HG02938 (cell line): ENCODE results near the gene MUC5AC.
"Not testable (repeated sequence)": the region's sequence is repeated elsewhere in the genome, so short reads cannot be mapped to it uniquely, and the experiment has no call there.

ENCODE experiments used
- ATAC-seq: cut with Tn5 transposase; IDR thresholded peaks from one replicate; pipeline ENCODE4 v1.9.1; 2021; ENCODE audit warnings: mild to moderate bottlenecking, moderate library complexity; ENCODE audit not compliant: unreplicated experiment

The MUC5AC gene

DNA sequence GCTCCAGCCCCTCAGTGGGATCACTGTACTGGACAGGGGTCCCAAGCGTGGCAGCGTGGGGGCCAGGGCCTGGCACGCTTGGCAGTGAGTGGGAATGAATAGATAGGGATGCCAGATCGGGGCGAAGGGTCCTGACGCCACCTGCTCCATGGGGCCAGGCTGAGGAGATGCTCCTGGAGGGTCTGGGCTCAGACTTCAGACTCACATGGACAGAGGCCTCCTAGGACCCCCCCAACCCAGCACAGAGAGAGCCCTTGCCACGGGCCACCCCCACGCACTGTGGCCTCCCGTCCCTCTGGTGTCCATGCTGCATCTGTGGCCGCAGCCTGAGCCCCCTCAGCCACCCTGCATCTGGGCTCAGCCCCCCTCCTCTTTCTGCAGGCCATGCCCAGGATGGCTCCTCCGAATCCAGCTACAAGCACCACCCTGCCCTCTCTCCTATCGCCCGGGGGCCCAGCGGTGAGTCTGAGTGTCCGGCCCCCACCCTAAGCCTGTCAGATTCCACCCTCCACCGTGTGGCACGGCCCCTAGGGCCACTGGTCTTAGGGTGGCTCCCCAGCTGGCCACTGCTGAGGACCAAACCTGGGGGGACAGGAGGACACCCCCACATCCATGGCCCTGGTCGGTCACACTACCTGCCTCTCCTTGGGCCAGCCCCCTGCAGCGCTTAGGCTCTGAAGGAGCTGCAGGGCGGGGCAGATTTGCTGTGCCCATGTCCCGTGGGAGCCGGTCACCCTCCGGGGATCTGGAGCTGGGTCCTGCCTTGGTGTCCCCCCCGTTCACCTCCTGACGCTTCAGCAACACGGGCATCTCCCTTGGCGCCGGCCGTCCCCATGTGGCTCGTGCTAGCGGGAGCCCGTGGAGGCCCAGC is 2.7 kb downstream of the MUC5AC start:
- no peak for ATAC-seq

DNA sequence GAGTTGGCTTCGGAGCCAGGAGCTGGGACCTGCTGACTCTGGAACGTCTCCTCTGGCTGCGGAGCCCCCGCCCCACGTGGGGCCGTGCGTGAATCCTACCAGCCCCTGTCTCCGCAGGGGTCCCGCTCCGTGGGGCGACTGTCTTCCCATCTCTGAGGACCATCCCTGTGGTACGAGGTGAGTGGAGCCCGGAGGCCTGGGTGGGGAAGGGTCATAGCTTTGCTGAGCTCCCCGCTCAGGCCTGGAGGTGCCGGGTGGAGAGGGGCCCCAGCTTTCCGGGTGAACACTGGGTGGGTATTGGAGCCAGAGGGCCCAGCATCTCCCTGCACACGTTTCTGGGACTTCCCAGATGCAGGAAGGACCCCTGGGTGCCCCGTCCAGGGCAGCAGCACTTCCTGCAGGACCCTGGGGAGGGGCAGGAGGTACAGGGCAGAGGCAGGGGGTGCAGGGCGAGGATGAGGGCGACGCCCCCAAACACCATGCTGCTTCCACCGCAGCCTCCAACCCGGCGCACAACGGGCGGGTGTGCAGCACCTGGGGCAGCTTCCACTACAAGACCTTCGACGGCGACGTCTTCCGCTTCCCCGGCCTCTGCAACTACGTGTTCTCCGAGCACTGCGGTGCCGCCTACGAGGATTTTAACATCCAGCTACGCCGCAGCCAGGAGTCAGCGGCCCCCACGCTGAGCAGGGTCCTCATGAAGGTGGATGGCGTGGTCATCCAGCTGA is 3.8 kb downstream of the MUC5AC start:
- ATAC-seq: no peak

DNA sequence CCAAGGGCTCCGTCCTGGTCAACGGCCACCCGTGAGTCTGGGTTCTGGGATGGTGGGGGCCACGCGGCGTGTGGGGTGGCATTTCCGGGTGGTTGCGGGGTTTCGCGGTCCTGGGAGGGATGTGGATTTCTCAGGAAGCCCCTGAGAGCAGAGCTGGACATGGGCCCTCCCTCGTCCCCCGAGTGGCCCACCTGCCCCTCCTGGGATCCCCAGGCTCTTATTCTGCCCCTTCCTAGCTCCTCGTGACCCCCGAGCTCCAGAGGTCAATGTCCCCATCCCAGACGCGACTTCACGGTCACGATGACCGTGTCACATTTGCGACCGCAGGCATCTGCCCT is 4.4 kb downstream of the MUC5AC start:
- no peak for ATAC-seq

DNA sequence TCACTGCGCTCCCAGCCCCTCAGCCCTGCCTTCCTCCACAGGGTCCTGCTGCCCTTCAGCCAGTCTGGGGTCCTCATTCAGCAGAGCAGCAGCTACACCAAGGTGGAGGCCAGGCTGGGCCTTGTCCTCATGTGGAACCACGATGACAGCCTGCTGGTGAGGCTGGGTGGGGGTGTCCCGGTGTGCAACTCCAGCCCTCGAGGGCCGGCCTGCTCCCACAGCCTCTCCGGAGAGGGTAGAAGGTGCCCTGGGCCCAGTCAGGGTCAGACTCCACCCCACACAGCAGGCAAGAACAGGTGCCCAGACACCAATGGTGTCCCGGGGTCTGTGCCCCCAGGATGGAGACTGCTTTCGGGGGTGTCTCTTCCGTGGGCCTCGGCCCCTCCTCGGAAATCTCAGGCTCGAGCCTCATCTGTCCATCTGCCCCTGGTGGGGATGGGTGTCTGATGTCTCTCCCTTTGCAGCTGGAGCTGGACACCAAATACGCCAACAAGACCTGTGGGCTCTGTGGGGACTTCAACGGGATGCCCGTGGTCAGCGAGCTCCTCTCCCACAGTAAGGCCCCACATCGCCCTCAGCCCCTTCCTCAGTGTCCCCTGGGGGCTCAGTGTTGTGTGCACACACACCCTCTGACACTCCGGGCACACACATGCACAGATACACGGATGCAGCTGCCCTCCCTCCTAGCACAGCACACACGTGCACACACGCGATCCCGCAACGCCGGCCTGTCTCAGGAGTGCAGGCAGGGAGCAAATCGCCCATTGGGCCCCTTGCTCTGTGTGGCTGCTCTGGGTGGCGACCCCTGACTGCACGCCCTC is 4.9 kb downstream of the MUC5AC start:
- no peak for ATAC-seq

DNA sequence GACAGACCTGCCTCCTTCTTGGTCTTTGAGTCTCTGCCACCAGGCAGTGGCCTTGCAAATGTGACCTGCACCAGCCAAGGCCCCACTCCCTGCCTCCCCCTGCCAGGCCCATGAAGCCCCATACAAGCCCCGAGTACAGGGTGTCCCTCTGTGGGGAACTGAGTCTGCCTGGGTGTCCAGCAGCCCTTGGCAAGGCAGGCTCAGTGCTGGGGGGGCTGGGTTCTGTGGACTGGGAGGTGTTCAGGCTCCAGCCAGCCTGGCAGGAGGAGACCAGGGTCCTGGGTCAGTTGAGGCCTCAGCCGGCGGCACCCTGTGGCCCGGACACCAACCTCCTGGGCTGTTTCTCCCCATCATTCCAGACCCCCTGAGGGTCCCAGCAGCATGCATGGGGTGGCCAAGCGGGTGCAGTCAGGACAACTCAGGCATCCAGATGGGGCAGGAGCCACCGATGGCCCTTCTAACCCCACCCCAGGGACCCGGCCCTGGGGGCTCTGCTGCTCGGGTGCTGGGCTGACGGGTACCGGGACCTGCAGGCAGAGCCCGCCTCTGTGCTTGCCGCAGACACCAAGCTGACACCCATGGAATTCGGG is 5.7 kb downstream of the MUC5AC start:
- no peak for ATAC-seq

DNA sequence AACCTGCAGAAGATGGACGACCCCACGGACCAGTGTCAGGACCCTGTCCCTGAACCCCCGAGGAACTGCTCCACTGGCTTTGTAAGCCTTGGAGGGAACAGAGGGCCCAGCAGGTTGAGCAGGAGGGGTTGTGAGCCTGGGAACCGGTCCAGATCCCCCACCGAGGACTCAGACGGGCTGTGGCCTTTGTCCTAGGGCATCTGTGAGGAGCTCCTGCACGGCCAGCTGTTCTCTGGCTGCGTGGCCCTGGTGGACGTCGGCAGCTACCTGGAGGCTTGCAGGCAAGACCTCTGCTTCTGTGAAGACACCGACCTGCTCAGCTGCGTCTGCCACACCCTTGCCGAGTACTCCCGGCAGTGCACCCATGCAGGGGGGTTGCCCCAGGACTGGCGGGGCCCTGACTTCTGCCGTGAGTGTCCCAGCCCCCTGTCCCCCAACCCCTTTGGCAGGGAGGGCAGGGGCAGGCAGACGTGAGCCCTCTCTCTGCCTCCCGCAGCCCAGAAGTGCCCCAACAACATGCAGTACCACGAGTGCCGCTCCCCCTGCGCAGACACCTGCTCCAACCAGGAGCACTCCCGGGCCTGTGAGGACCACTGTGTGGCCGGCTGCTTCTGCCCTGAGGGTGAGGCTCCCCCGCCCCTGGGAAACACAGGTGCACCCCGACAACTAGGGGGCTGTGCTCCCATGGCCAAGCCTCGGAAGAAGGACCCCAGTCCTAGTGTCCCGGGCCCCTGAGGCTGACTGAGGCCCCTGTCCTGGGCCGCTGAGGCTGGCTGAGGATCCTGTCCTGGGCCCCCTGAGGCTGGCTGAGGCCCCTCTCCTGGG is 6.4 kb downstream of the MUC5AC start:
- no peak for ATAC-seq

DNA sequence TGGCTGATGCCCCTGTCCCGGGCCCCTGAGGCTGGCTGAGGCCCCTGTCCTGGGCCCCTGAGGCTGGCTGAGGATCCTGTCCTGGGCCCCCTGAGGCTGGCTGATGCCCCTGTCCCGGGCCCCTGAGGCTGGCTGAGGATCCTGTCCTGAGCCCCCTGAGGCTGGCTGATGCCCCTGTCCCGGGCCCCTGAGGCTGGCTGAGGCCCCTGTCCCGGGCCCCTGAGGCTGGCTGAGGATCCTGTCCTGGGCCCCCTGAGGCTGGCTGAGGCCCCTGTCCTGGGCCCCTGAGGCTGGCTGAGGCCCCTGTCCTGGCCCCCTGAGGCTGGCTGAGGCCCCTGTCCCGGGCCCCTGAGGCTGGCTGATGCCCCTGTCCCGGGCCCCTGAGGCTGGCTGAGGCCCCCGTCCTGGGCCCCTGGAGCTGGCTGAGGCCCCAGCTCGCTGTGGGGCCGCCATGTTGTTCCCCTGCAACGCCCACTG is 7.1 kb downstream of the MUC5AC start:
- ATAC-seq: not testable (repeated sequence)

DNA sequence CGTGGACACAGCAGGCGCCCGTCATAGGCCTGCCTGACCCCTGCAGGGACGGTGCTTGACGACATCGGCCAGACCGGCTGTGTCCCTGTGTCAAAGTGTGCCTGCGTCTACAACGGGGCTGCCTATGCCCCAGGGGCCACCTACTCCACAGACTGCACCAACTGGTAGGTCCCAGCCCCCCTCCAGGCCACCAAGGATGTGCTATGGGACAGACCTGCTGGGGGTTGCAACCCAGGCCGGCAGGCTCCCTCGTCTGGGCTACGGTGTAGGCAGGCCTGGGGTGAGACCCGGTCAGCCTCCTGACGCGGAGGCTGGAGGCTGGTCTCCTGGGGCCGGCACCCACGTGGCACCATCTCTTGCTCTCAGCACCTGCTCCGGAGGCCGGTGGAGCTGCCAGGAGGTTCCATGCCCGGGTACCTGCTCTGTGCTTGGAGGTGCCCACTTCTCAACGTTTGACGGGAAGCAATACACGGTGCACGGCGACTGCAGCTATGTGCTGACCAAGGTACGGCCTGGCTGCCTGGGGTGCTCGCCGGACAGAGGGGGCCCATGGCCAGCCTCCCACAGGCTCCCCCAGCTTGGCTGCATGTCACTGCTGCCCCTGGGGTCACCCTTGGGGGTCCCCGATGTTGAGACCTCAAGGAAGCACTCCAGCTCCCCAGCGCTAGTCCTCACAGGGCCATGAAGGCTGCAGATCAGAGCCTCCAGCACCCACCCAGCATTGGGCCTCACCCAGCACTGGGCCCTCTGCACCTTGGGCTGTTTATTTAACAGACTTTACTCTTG is 7.7 kb downstream of the MUC5AC start:
- no peak for ATAC-seq

DNA sequence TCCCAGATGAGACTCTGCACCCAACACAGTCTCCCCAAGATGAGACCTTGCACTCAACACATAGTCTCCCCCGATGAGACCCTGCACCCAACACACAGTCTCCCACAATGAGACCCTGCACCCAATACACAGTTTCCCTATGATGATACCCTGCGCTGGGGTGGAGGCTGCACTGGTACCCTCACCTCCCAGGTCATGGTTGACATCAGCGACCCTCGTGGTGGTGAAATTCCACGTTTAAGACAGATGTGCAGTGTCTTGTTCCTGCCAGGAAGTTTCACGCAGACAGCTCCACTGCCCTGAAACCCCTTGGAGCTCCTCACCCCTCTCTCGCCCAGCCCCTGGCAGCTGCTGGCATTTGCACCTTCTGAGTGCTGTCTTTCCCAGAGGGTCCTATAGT is 9.5 kb downstream of the MUC5AC start:
- ATAC-seq: no peak

DNA sequence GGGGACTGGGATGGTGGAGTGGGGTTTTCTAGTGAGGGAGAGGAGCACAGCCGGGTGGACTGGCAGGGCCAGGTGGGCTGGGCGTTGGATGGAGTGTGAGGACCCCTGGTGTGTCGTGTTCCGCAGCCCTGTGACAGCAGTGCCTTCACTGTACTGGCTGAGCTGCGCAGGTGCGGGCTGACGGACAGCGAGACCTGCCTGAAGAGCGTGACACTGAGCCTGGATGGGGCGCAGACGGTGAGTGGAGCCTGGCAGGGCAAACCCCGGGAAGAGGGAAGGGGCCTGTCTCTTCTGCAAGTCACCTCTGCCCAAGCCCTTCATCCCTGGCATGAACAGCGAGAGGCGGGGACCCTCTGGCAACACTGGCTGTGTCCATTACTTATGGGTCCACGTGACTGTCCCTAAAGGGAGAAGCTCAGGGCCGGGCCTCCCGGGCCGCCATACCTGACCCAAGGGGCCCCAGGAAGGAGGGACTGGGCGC is 10.0 kb downstream of the MUC5AC start:
- no peak for ATAC-seq

DNA sequence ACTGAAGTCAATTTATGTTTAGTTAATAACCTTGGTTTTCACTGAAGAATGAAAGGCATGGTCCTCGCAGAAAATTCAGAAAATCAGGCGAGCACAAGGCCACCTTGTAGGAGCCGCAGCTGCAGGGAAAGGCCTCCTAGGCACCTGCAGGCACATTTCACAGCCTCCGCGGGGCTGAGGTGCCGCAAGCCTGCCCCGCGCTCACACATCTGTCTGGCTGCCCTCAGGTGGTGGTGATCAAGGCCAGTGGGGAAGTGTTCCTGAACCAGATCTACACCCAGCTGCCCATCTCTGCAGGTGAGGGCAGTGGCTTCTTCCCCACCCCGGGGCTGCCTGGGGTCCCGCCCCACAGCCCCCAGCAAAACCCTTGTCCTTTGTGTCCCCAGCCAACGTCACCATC is 10.5 kb downstream of the MUC5AC start:
- no peak for ATAC-seq

DNA sequence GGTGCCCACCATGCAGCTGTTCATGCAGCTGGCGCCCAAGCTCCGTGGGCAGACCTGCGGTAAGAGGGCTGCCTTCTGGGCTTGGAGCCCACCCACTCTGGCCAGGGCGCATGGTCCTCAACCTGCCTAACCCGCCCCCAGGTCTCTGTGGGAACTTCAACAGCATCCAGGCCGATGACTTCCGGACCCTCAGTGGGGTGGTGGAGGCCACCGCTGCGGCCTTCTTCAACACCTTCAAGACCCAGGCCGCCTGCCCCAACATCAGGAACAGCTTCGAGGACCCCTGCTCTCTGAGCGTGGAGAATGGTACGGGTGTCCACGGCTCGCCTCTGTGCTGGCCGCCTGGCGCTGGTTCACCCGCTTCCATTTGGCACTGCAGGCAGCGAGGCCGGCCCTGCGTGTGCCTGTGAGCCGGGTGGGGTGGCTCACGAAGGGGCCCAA is 11.0 kb downstream of the MUC5AC start:
- ATAC-seq: no peak

DNA sequence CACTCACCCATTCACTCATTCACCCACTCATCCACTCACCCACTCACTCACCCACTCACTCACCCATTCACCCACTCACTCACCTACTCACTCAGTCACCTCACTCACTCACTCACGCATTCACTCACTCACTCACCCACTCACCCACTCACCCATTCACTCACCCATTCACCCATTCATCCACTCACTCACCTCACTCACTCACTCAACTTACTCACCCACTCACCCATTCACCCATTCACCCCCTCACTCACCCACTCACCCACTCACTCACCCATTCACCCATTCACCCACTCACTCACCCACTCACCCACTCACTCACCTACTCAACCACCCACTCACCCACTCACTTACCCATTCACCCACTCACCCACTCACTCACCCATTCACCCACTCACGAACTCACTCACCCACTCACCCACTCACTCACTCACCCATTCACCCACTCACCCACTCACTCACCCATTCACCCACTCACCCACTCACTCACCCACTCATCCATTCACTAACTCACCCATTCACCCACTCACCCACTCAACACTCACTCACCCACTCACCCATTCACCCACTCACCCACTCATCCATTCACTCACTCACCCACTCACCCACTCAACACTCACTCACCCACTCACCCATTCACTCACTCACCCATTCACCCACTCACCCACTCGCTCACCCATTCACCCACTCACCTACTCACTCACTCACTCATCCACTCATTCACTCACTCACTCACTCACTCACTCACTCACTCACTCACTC is 13.7 kb downstream of the MUC5AC start:
- ATAC-seq: no peak

DNA sequence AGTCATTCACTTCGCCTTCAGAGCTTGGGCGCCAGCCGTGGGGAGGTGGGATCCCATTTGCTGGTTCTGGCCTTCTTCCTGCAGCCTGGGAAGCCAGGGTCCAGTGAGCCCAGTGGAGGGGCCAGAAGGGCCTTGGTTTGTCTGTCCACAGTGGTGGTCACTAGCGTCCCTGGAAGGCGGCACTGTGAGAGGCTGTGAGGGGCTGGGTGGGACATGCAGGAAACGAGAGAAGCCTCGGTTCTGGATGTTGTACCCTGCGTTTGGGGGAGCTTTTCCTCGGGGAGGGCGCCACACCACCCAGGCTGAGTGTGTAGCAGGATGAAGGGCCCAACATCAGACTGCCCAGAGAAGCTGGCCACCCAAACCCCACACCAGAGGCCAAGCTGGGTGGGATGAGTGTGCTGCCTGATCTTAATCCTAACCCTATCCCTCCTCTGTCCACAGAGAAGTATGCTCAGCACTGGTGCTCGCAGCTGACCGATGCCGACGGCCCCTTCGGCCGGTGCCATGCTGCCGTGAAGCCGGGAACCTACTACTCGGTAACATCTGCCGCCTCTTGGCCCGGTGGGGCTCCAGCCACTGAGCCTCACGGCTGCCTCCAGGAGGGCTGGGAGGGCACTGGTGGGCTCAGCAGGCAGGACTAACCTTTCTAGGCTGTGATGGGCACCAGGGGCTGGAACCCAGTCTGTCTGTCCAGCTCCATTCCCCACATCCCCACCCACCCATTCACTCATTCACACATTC is 14.4 kb downstream of the MUC5AC start:
- ATAC-seq: no peak

DNA sequence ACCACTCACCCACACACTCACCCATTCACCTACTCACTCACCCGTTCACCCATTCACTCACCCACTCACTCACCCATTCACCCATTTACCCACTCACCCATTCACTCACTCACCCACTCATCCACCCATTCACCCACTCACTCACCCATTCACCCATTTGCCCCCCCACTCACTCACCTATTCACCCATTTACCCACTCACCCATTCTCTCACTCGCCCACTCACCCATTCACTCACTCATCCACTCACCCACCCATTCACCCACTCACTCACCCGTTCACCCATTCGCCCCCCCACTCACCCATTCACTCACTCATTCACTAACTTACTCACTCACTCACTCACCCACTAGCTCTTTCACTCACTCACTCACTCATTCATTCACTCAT is 15.0 kb downstream of the MUC5AC start:
- no peak for ATAC-seq

DNA sequence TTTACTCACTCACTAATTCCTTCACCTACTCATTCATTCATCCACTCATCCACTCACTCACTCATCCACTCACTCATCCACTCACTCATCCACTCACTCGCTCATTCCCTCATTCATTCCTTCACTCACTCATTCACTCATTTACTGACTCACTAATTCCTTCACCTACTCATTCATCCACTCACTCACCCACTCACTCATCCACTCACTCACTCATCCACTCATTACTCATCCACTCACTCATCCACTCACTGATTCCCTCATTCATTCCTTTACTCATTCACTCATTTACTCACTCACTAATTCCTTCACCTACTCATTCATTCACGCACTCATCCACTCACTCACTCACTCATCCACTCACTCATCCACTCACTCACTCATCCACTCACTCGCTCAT is 15.6 kb downstream of the MUC5AC start:
- ATAC-seq: not testable (repeated sequence)

DNA sequence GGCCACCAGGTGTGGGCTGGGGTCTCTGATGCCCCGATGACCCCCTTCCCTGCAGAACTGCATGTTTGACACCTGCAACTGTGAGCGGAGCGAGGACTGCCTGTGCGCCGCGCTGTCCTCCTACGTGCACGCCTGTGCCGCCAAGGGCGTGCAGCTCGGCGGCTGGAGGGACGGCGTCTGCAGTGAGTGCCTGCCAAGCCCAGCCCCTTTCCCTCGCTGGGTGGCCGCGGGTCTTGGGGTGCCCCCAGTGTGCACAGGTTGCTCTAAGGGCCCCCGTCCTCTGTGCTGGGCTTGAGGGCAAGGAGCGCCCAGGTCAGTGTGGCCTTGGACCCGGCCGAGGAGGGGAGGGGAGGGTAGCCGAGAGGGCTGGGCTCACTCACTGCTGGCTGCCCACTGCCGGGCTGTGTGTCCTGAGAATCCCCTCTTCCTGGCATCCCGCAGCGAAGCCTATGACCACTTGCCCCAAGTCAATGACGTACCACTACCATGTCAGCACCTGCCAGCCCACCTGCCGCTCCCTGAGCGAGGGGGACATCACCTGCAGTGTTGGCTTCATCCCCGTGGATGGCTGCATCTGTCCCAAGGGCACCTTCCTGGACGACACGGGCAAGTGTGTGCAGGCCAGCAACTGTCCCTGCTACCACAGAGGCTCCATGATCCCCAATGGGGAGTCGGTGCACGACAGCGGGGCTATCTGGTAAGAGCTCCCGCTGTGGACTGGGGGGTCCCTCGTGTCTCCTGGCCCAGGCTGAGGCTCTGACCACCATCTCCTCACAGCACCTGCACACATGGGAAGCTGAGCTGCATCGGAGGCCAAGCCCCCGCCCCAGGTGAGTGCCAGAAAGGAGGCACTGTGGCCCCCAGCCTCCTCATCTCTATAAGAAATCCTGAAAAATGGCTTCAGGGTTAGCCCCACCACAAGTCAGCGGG is 17.0 kb downstream of the MUC5AC start:
- ATAC-seq: no peak
